Ovary (tissue), 9 donors: ENCODE measurements around the gene TRPM2. TPM values are rescaled to one million over a fixed set of nuclear protein-coding genes. Genes with fewer than 3 reads are reported as not detected.

Experiments
- DNase-seq, 5 donors: peaks; one replicate each; pipeline ENCODE4 v3.0.0-alpha.2; 2019 to 2020
- H3K27ac ChIP-seq, 2 donors: fragments of 200-600 bp; one replicate each; pipeline versions ENCODE4 v1.5.1 to v1.8.0; 2019 to 2022
- H3K27me3 ChIP-seq: fragments of 200-600 bp; one replicate; pipeline ENCODE4 v1.8.0; 2022
- H3K36me3 ChIP-seq: fragments of 200-600 bp; sonication (generic); one replicate; pipeline ENCODE4 v1.5.1; 2019
- H3K4me1 ChIP-seq: one replicate; pipeline ENCODE4 v1.8.1; 2013; ENCODE audit warnings: mild to moderate bottlenecking, moderate library complexity; ENCODE audit not compliant: insufficient read depth
- H3K4me3 ChIP-seq: fragments of 200-600 bp; sonication (generic); one replicate; pipeline ENCODE4 v1.5.1; 2017
- H3K9me3 ChIP-seq, 2 donors: fragments of 200-600 bp in 1 of 2; sonication (generic) in 1 of 2; one replicate each; pipeline versions ENCODE4 v1.5.1 to v1.8.1; 2013 to 2019; ENCODE audit warnings: mild to moderate bottlenecking in 1 of 2, moderate library complexity in 1 of 2
- CTCF ChIP-seq, 3 donors: fragments of 450-650 bp in 2 of 3; fragments of 200-600 bp in 1 of 3; IDR thresholded peaks; one replicate each; pipeline versions ENCODE4 v1.5.1 to v1.8.0; 2016 to 2022; ENCODE audit warnings: antibody characterized with exemption in 3 of 3, mild to moderate bottlenecking in 1 of 3
- EP300 ChIP-seq: sonication (generic); formaldehyde crosslinking; IDR thresholded peaks from one replicate; pipeline ENCODE4 v1.6.1; 2017; ENCODE audit warnings: antibody characterized with exemption
- POLR2A ChIP-seq: fragments of 450-650 bp; IDR thresholded peaks from one replicate; pipeline ENCODE4 v1.6.1; 2017; ENCODE audit warnings: antibody characterized with exemption, mild to moderate bottlenecking, moderate library complexity
- WGBS, 3 donors: extraction: QIAGEN DNeasy Blood & Tissue Kit in 1 of 3; methylation state at CpG; one replicate each; pipeline versions ENCODE4 v1.1.5 to v1.1.7; 2013 to 2017; 5-methylcytosine and 5-hydroxymethylcytosine counted together
- intact Hi-C, 4 donors: fragments of 100-400 bp; cut with DNase I; formaldehyde crosslinking; loops; one replicate each; pipeline versions ENCODE4 v1.11.0 to v1.15.1; 2022 to 2023
- polyA plus RNA-seq, 2 donors: library from polyadenylated mRNA; stranded (reverse); fragments of 200-250 nt in 1 of 2; fragments of 350-450 nt in 1 of 2; fragmentation: Illumina TruSeq in 1 of 2; extraction: RNeasy Lipid Tissue Mini Kit (QIAGEN cat#74804) in 1 of 2; gene quantifications; one replicate each; pipeline ENCODE4 v1.2.3, GENCODE V29; 2013 to 2014
- total RNA-seq, 7 donors: library from RNA; depleted of rRNA in 2 of 7; stranded (reverse); fragments of >200 nt in 2 of 7; fragmentation: NEBNext Ultra II Directional in 3 of 7; extraction: Animal tissue kit (Norgen Biotek cat#: 25700) in 3 of 7; gene quantifications; one replicate each; pipeline versions ENCODE4 v1.1.0 to v1.2.4, GENCODE V29; 2016 to 2023
- donor health status: DM: no; HTN: no; CAD: no; lungs with moderate emphysema.
- donor health status: DM: no; HTN: no; CAD: no.
- donor health status: Bipolar disorder and iron deficiency.
- donor health status: DM: yes; HTN: yes; CAD: no.
- donor health status: DM: no; HTN: no; CAD: no.
- donor health status: DM: yes; HTN: yes; CAD: no.

The TRPM2 gene
- total and polyA plus RNA-seq, 9 donors = 0.48 to 7.0 (median 1.8) TPM

- Histone ChIP-seq H3K27me3 (no peaks in the 10 kb centered on the region), H3K4me1 (no peaks in the 10 kb centered on the region), H3K36me3 (no peaks in the 10 kb centered on the region), H3K9me3 (no peaks in the 10 kb centered on the region), H3K4me3 (no peak overlapping the region), H3K27ac (no peak overlapping the region)
- 82 to 92% (median 86%) methylated on average over 29 to 44 of the region's 44 CpGs for WGBS, 3 donors
- no peak for TF ChIP-seq EP300
- no peak for TF ChIP-seq POLR2A
- no peak for TF ChIP-seq CTCF (IDR thresholded peaks at IDR 0.05)
- DNase-seq = no peak
- intact Hi-C loops = loop anchor here in 1 of 4 donors (10.0 kb wide), 2 partner anchors 475 to 935 kb away; partner anchors contain the start of gene UBE2G2
These were observed 23.3 kb upstream of the TRPM2 start for GRCh38 chr21:44329971-44330681.

- no peaks in the 10 kb centered on the region for H3K9me3 ChIP-seq
- WGBS, 3 donors = 81 to 84% (median 82%) methylated on average over 18 of the region's 18 CpGs
- no peaks in the 10 kb centered on the region for H3K4me1 ChIP-seq
- TF ChIP-seq EP300 (no peak), CTCF (IDR thresholded peaks at IDR 0.05) (no peak), POLR2A (no peak)
- no peaks in the 10 kb centered on the region for H3K36me3 ChIP-seq
- H3K4me3 ChIP-seq = no peak overlapping the region
- no peaks in the 10 kb centered on the region for H3K27me3 ChIP-seq
- intact Hi-C loops = loop anchor here in 1 of 4 donors (10.0 kb wide), 2 partner anchors 474 to 934 kb away; partner anchors contain the start of gene UBE2G2
- DNase-seq = peak in 1 of 5 donors; percentile 24
- no peak overlapping the region for H3K27ac ChIP-seq
These were observed 22.7 kb upstream of the TRPM2 start for GRCh38 chr21:44330698-44331097.

- intact Hi-C loops = loop anchor here in 1 of 4 donors (10.0 kb wide), 2 partner anchors 474 to 934 kb away; partner anchors contain the start of gene UBE2G2
- no peak overlapping the region for H3K4me3 ChIP-seq
- no peaks in the 10 kb centered on the region for H3K27me3 ChIP-seq
- DNase-seq = peak in 1 of 5 donors; percentile 26
- H3K9me3 ChIP-seq = no peaks in the 10 kb centered on the region
- WGBS, 3 donors = 88 to 90% (median 89%) methylated on average over 16 of the region's 16 CpGs
- H3K4me1 ChIP-seq = no peaks in the 10 kb centered on the region
- TF ChIP-seq CTCF (IDR thresholded peaks at IDR 0.05) (no peak), EP300 (no peak), POLR2A (no peak)
- H3K27ac ChIP-seq = no peak overlapping the region
- H3K36me3 ChIP-seq = no peaks in the 10 kb centered on the region
These were observed 22.2 kb upstream of the TRPM2 start for GRCh38 chr21:44331209-44331608.

GRCh38 chr21:44331650-44332307, 21.6 kb upstream of the TRPM2 start:
- H3K27ac ChIP-seq = no peak overlapping the region
- 56 to 70% (median 63%) methylated on average over 20 of the region's 20 CpGs for WGBS, 3 donors
- no peak overlapping the region for H3K4me3 ChIP-seq
- H3K27me3 ChIP-seq = no peaks in the 10 kb centered on the region
- no peaks in the 10 kb centered on the region for H3K4me1 ChIP-seq
- H3K36me3 ChIP-seq = no peaks in the 10 kb centered on the region
- intact Hi-C loops = loop anchor here in 1 of 4 donors (10.0 kb wide), 2 partner anchors 473 to 933 kb away; partner anchors contain the start of gene UBE2G2
- TF ChIP-seq EP300 (no peak), CTCF (IDR thresholded peaks at IDR 0.05) (no peak), POLR2A (no peak)
- no peaks in the 10 kb centered on the region for H3K9me3 ChIP-seq
- no peak for DNase-seq
